Neural progenitor cell (in vitro differentiated cells): ENCODE data around the gene LRRC36. TPM values are rescaled to one million over a fixed set of nuclear protein-coding genes. Genes with fewer than 3 reads are reported as not detected.

Source experiments
- DNase-seq: peaks from one replicate; pipeline ENCODE4 v3.0.0-alpha.2; 2016; ENCODE audit warnings: low spot score
- H2AFZ ChIP-seq: fragments of 200-600 bp; sonication (generic); replicated peaks from 2 replicates; pipeline ENCODE4 v1.6.1; 2016; ENCODE audit warnings: antibody characterized with exemption
- H3F3A ChIP-seq: fragments of 200-600 bp; sonication (generic); 2 replicates; pipeline ENCODE4 v1.6.1; 2016; ENCODE audit warnings: antibody characterized with exemption, low read depth
- H3K27ac ChIP-seq: fragments of 200-600 bp; sonication (generic); 2 replicates; pipeline ENCODE4 v1.5.1; 2016; ENCODE audit warnings: mild to moderate bottlenecking
- H3K27me3 ChIP-seq: fragments of 200-600 bp; sonication (generic); 2 replicates; pipeline ENCODE4 v1.6.1; 2016; ENCODE audit warnings: mild to moderate bottlenecking, moderate library complexity
- H3K36me3 ChIP-seq: fragments of 200-600 bp; sonication (generic); 2 replicates; pipeline ENCODE4 v1.5.1; 2016
- H3K4me1 ChIP-seq: fragments of 200-600 bp; sonication (generic); 2 replicates; pipeline ENCODE4 v1.6.1; 2016; ENCODE audit warnings: mixed run types
- H3K4me2 ChIP-seq: fragments of 200-600 bp; sonication (generic); 2 replicates; pipeline ENCODE4 v1.6.1; 2016
- H3K4me3 ChIP-seq: fragments of 200-600 bp; sonication (generic); 2 replicates; pipeline ENCODE4 v1.5.1; 2016
- H3K79me2 ChIP-seq: fragments of 200-600 bp; sonication (generic); 2 replicates; pipeline ENCODE4 v1.6.1; 2016; ENCODE audit warnings: low read depth
- H3K9ac ChIP-seq: fragments of 200-600 bp; sonication (generic); 2 replicates; pipeline ENCODE4 v1.6.1; 2016
- H3K9me3 ChIP-seq: fragments of 200-600 bp; sonication (generic); 2 replicates; pipeline ENCODE4 v1.5.1; 2016; ENCODE audit warnings: low read depth
- H4K20me1 ChIP-seq: fragments of 200-600 bp; sonication (generic); 2 replicates; pipeline ENCODE4 v1.6.1; 2016; ENCODE audit warnings: low read depth
- H3K27ac Mint-ChIP-seq: 3 replicates; pipeline ENCODE4 v1.8.0; 2021; ENCODE audit warnings: mixed read lengths
- H3K27me3 Mint-ChIP-seq: 2 replicates; pipeline ENCODE4 v1.8.0; 2022; ENCODE audit warnings: low read depth, mild to moderate bottlenecking, inconsistent platforms, moderate library complexity, mixed read lengths; ENCODE audit not compliant: insufficient read depth
- H3K36me3 Mint-ChIP-seq: 3 replicates; pipeline ENCODE4 v1.8.0; 2021; ENCODE audit warnings: mixed read lengths
- H3K4me1 Mint-ChIP-seq: 3 replicates; pipeline ENCODE4 v1.8.0; 2021; ENCODE audit warnings: mixed read lengths
- H3K4me3 Mint-ChIP-seq: 3 replicates; pipeline ENCODE4 v1.8.0; 2021; ENCODE audit warnings: mild to moderate bottlenecking, moderate library complexity, mixed read lengths
- H3K9me3 Mint-ChIP-seq: 3 replicates; pipeline ENCODE4 v1.8.0; 2020; ENCODE audit warnings: mixed read lengths
- EZH2 ChIP-seq: fragments of 200-600 bp; sonication (generic); IDR thresholded peaks from 2 replicates; pipeline ENCODE4 v1.6.1; 2017; ENCODE audit warnings: antibody characterized with exemption, mild to moderate bottlenecking, moderate library complexity
- EZH2phosphoT487 ChIP-seq: fragments of 200-600 bp; sonication (generic); IDR thresholded peaks from 2 replicates; pipeline ENCODE4 v1.6.1; 2017; ENCODE audit warnings: antibody characterized with exemption
- total RNA-seq: library from RNA; depleted of rRNA; stranded (reverse); fragments of >200 nt; gene quantifications from 2 replicates; pipeline ENCODE4 v1.2.3, GENCODE V29; 2015; ENCODE audit warnings: low replicate concordance
- TF ChIP-seq, protein P1 (sequence below): fragments of 200-600 bp; sonication (generic); IDR thresholded peaks from 2 replicates; pipeline ENCODE4 v1.5.1; 2017; ENCODE audit warnings: antibody characterized with exemption, mild to moderate bottlenecking

Gene LRRC36
- total RNA-seq, 1 donor from 2014 or later, result not detected

DNA sequence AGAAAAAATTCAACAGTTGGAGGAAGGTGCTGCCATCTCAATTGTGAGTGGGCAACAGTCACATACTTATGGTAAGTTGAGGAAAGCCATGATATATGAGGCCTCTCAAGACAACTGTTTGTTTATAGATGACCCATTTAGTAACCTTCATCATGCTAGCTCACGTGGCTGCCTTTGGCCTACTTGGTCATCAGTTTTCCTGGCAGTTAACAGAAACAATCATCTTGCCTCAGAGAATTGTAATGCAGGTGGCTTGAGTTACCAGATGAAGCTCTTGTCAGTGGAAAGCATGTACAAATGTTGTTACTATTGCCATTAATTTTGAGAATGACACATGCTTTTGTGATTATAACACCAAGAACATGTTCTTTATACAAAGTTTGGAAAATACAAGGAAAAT, 52.0 kb downstream of the LRRC36 start:
- no peak overlapping the region for H3K27ac Mint-ChIP-seq
- H3K79me2 ChIP-seq, result no peaks in the 10 kb centered on the region
- no peak for DNase-seq
- H3K27ac ChIP-seq, result no peak overlapping the region
- no peak overlapping the region for H2AFZ ChIP-seq
- no peak overlapping the region for H3K4me3 ChIP-seq
- H3K4me1 ChIP-seq, result no peaks in the 10 kb centered on the region
- no peaks in the 10 kb centered on the region for H3K36me3 Mint-ChIP-seq
- TF ChIP-seq EZH2 (no peak), EZH2phosphoT487 (no peak)
- TF ChIP-seq, protein P1, sequence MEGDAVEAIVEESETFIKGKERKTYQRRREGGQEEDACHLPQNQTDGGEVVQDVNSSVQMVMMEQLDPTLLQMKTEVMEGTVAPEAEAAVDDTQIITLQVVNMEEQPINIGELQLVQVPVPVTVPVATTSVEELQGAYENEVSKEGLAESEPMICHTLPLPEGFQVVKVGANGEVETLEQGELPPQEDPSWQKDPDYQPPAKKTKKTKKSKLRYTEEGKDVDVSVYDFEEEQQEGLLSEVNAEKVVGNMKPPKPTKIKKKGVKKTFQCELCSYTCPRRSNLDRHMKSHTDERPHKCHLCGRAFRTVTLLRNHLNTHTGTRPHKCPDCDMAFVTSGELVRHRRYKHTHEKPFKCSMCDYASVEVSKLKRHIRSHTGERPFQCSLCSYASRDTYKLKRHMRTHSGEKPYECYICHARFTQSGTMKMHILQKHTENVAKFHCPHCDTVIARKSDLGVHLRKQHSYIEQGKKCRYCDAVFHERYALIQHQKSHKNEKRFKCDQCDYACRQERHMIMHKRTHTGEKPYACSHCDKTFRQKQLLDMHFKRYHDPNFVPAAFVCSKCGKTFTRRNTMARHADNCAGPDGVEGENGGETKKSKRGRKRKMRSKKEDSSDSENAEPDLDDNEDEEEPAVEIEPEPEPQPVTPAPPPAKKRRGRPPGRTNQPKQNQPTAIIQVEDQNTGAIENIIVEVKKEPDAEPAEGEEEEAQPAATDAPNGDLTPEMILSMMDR, result no peak
- H3K4me3 Mint-ChIP-seq, result no peak overlapping the region
- H3K9me3 ChIP-seq, result no peaks in the 10 kb centered on the region
- H3K27me3 Mint-ChIP-seq, result peaks cover 5% of the 10 kb centered on the region
- no peaks in the 10 kb centered on the region for H3F3A ChIP-seq
- H3K9me3 Mint-ChIP-seq, result no peaks in the 10 kb centered on the region
- no peak overlapping the region for H3K9ac ChIP-seq
- H3K36me3 ChIP-seq, result no peaks in the 10 kb centered on the region
- H4K20me1 ChIP-seq, result no peaks in the 10 kb centered on the region
- no peak overlapping the region for H3K4me2 ChIP-seq
- H3K27me3 ChIP-seq, result no peaks in the 10 kb centered on the region
- H3K4me1 Mint-ChIP-seq, result no peaks in the 10 kb centered on the region

DNA sequence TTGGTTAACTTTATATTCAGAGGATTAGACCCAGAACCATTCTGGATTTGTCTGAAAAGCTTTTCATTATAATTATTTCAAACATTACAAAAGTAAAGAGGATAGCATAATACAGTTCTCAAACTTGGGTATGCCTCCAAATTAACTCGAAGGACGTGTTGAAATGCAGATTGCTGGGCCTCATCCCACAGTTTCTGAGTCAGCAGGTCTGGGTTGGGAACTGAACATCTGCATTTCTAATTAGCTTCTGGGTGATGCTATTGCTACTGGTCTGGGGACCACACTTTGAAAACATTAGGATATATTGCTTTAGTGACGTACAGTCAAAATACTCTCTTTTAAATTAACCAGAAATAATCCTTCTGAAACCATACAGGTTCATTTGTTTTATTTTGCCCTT, 56.7 kb downstream of the LRRC36 start:
- Mint-ChIP-seq H3K4me3 (no peak overlapping the region), H3K36me3 (no peaks in the 10 kb centered on the region), H3K27me3 (peaks cover 2% of the 10 kb centered on the region), H3K4me1 (peaks cover 14% of the 10 kb centered on the region), H3K27ac (no peak overlapping the region), H3K9me3 (no peaks in the 10 kb centered on the region)
- H3K79me2 ChIP-seq, result no peaks in the 10 kb centered on the region
- no peaks in the 10 kb centered on the region for H3K27me3 ChIP-seq
- no peaks in the 10 kb centered on the region for H4K20me1 ChIP-seq
- no peak overlapping the region for H3K4me3 ChIP-seq
- H3F3A ChIP-seq, result no peaks in the 10 kb centered on the region
- no peaks in the 10 kb centered on the region for H3K36me3 ChIP-seq
- DNase-seq, result no peak
- TF ChIP-seq EZH2 (no peak), EZH2phosphoT487 (no peak)
- TF ChIP-seq, protein P1, result no peak
- no peak overlapping the region for H3K9ac ChIP-seq
- H3K27ac ChIP-seq, result no peak overlapping the region
- no peaks in the 10 kb centered on the region for H3K9me3 ChIP-seq
- H2AFZ ChIP-seq, result no peak overlapping the region
- H3K4me1 ChIP-seq, result peaks cover 14% of the 10 kb centered on the region
- H3K4me2 ChIP-seq, result no peak overlapping the region

DNA sequence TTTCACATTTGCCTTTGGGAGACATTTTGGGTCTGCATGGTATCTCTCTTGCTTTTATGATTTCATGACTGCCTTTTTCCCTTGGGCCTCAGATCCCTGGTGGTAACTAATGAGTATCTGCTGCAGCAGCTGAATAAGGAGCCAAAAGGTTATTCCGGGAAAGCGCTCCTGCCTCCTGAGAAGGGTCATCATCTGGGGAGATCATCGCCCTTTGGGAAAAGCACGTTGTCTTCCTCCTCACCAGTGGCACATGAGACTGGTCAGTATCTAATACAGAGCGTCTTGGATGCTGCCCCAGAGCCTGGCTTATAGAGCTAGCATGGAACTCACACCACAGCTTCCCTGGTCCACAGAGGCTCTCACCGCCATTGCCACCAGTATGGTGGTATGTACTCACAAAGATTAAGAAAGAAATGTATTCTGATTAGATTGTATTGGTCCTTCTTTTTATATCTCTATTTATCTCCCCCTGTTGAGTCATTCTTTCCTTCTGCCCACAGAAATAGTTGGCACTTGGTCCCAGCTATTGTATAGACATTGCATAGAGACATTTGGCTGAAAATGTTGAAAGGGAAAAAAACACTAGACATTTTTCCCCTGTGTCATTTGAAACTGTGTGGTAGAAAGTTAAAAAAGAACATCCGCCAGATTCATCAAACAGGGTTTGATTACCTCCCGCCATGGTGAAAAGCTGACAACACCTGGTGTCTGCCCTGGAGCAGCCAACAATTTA, 58.3 kb downstream of the LRRC36 start:
- TF ChIP-seq EZH2 (no peak), EZH2phosphoT487 (no peak)
- TF ChIP-seq, protein P1, result no peak
- DNase-seq, result no peak
- no peaks in the 10 kb centered on the region for H3F3A ChIP-seq
- H4K20me1 ChIP-seq, result no peaks in the 10 kb centered on the region
- H3K9ac ChIP-seq, result no peak overlapping the region
- Mint-ChIP-seq H3K4me3 (no peak overlapping the region), H3K27me3 (peaks cover 2% of the 10 kb centered on the region), H3K27ac (no peak overlapping the region), H3K9me3 (no peaks in the 10 kb centered on the region), H3K4me1 (peaks cover 23% of the 10 kb centered on the region), H3K36me3 (no peaks in the 10 kb centered on the region)
- H2AFZ ChIP-seq, result no peak overlapping the region
- H3K9me3 ChIP-seq, result no peaks in the 10 kb centered on the region
- H3K4me3 ChIP-seq, result no peak overlapping the region
- no peak overlapping the region for H3K27ac ChIP-seq
- H3K4me1 ChIP-seq, result peaks cover 16% of the 10 kb centered on the region
- H3K36me3 ChIP-seq, result no peaks in the 10 kb centered on the region
- H3K79me2 ChIP-seq, result no peaks in the 10 kb centered on the region
- H3K27me3 ChIP-seq, result no peaks in the 10 kb centered on the region
- no peak overlapping the region for H3K4me2 ChIP-seq
